AG09309 (cell line): ENCODE results near the gene BEND7.

Experiments
- DNase-seq: peaks from one replicate; pipeline ENCODE4 v3.0.0-alpha.2; 2010; ENCODE audit warnings: low read depth
- H3K4me3 ChIP-seq: 2 replicates; pipeline ENCODE4 v1.5.1; 2011; ENCODE audit warnings: mild to moderate bottlenecking, low read depth, low read length, moderate library complexity; ENCODE audit not compliant: control insufficient read depth
- CTCF ChIP-seq: IDR thresholded peaks from 2 replicates; pipeline ENCODE4 v1.5.1; 2011; ENCODE audit warnings: mild to moderate bottlenecking, low read depth, low read length, inconsistent platforms; ENCODE audit not compliant: insufficient read depth, control insufficient read depth; ENCODE audit errors: missing control alignments

BEND7 gene

GRCh38 chr10:13520194-13520593 lies 8.6 kb downstream of the BEND7 start:
- H3K4me3 ChIP-seq = no peak overlapping the region
- no peak for DNase-seq
- TF ChIP-seq CTCF = no peak

- no peak for DNase-seq
- peak; percentile 66 for TF ChIP-seq CTCF
- H3K4me3 ChIP-seq = no peak overlapping the region
Observed at GRCh38 chr10:13518076-13518692, 10.6 kb downstream of the BEND7 start.

- no peak overlapping the region for H3K4me3 ChIP-seq
- TF ChIP-seq CTCF = no peak
Observed at GRCh38 chr10:13517675-13518074, 11.1 kb downstream of the BEND7 start.

GRCh38 chr10:13516176-13516575 lies 12.6 kb downstream of the BEND7 start:
- no peak for DNase-seq
- no peak overlapping the region for H3K4me3 ChIP-seq
- TF ChIP-seq CTCF = no peak

More at GRCh38 chr10:13517675-13518074, 11.1 kb downstream of the BEND7 start:
- DNase-seq = no peak

GRCh38 chr10:13515467-13515866 lies 13.3 kb downstream of the BEND7 start:
- no peak for DNase-seq
- no peak for TF ChIP-seq CTCF
- H3K4me3 ChIP-seq = no peak overlapping the region

GRCh38 chr10:13514296-13514695 lies 14.5 kb downstream of the BEND7 start:
- no peak for TF ChIP-seq CTCF
- H3K4me3 ChIP-seq = no peak overlapping the region
- no peak for DNase-seq
